NK-92 (cell line): ENCODE measurements around the gene TMEM139.
"Not testable (repeated sequence)": the region's sequence is repeated elsewhere in the genome, so short reads cannot be mapped to it uniquely, and the experiment has no call there.

Experiments used
- DNase-seq: peaks from one replicate; lab custom pipeline; 2025; ENCODE audit not compliant: unreplicated experiment; lab: John Stamatoyannopoulos, UW

Gene TMEM139

GRCh38 chr7:143258831-143259230, 25.9 kb upstream of the TMEM139 start:
- DNase-seq: no peak

- DNase-seq: no peak
These were observed 25.0 kb upstream of the TMEM139 start for GRCh38 chr7:143259765-143260164.

- no peak for DNase-seq
These were observed 22.9 kb upstream of the TMEM139 start for GRCh38 chr7:143261901-143262300.

- DNase-seq: no peak
These were observed 21.2 kb upstream of the TMEM139 start, which contains the start of gene GSTK1 for GRCh38 chr7:143263266-143264195. GSTK1 (plus strand) TSS chr7:143263441; CDS start chr7:143263514, 73 bp downstream.

GRCh38 chr7:143264196-143264568, 20.6 kb upstream of the TMEM139 start:
- DNase-seq: not testable (repeated sequence)

GRCh38 chr7:143265017-143265693, 19.6 kb upstream of the TMEM139 start:
- DNase-seq: no peak

- no peak for DNase-seq
These were observed 15.5 kb upstream of the TMEM139 start for GRCh38 chr7:143269251-143269650.

GRCh38 chr7:143271240-143271639, 13.5 kb upstream of the TMEM139 start:
- no peak for DNase-seq

- DNase-seq: no peak
These were observed 11.9 kb upstream of the TMEM139 start for GRCh38 chr7:143272871-143273270.

GRCh38 chr7:143279186-143280098, 5.3 kb upstream of the TMEM139 start:
- DNase-seq: no peak

GRCh38 chr7:143280160-143280559, 4.6 kb upstream of the TMEM139 start:
- no peak for DNase-seq

- DNase-seq: no peak
These were observed 4.2 kb upstream of the TMEM139 start for GRCh38 chr7:143280566-143280965.

GRCh38 chr7:143281529-143281928, 3.2 kb upstream of the TMEM139 start:
- DNase-seq: no peak

GRCh38 chr7:143282124-143282523, 2.6 kb upstream of the TMEM139 start:
- DNase-seq: no peak

GRCh38 chr7:143283381-143283780, 1.4 kb upstream of the TMEM139 start:
- no peak for DNase-seq

GRCh38 chr7:143285470-143285778, 666 bp downstream of the TMEM139 start:
- DNase-seq: no peak

- DNase-seq: no peak
These were observed 1.2 kb downstream of the TMEM139 start for GRCh38 chr7:143285806-143286521.

GRCh38 chr7:143286522-143286890, 1.7 kb downstream of the TMEM139 start:
- DNase-seq: no peak

- no peak for DNase-seq
These were observed 2.7 kb downstream of the TMEM139 start for GRCh38 chr7:143287339-143287934.
